ENCODE results near the gene ERCC6L2. TPM values are rescaled to one million over a fixed set of nuclear protein-coding genes. Genes with fewer than 3 reads are reported as not detected.

Gene ERCC6L2
- polyA plus RNA-seq, 1 donor from 2014 or later, result 72.6 TPM

DNA sequence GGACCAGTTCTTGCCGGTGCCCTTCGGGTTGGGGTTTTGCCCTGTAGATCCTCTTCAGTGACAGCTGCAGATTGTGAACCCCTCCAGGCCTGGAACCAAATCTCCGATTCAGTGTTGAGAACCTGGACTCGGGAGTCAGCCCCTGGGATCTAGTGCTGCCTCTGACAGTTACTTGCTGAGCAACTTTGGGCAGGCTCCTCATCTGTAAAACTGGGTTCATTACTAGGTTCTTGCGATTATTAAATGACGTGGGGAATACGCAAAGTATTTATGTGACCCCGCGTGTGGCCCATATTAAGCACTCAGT is 600 bp downstream of the ERCC6L2 start:
- Histone ChIP-seq H3K36me3 (ENCODE audit: insufficient read depth, low read length) (no peaks in the 10 kb centered on the region), H3K27ac (ENCODE audit: low read length) (no peak overlapping the region), H3K4me3 (ENCODE audit: low read length) (no peak overlapping the region), H4K20me1 (ENCODE audit: insufficient read depth) (no peaks in the 10 kb centered on the region), H3F3A (ENCODE audit: insufficient read depth, low read length, poor library complexity, severe bottlenecking) (peaks cover 6% of the 10 kb centered on the region), H3K79me2 (replicated peaks; ENCODE audit: insufficient read depth, low read length) (peaks cover 44% of the 10 kb centered on the region), H2AFZ (ENCODE audit: low read depth, low read length) (peak overlapping the region; percentile 58), H3K4me2 (ENCODE audit: low read length) (no peak overlapping the region), H3K9me2 (ENCODE audit: insufficient read depth, low read length) (no peaks in the 10 kb centered on the region), H3K27me3 (ENCODE audit: insufficient read depth, low read depth, low read length) (no peaks in the 10 kb centered on the region), H3K9me3 (ENCODE audit: low read length) (no peaks in the 10 kb centered on the region), H3K9ac (ENCODE audit: low read length) (no peak overlapping the region)
- TF ChIP-seq EZH2 (IDR thresholded peaks at IDR 0.05; ENCODE audit: borderline replicate concordance, insufficient read depth, low read length, poor library complexity, severe bottlenecking), result no peak
- TF ChIP-seq, protein P1, sequence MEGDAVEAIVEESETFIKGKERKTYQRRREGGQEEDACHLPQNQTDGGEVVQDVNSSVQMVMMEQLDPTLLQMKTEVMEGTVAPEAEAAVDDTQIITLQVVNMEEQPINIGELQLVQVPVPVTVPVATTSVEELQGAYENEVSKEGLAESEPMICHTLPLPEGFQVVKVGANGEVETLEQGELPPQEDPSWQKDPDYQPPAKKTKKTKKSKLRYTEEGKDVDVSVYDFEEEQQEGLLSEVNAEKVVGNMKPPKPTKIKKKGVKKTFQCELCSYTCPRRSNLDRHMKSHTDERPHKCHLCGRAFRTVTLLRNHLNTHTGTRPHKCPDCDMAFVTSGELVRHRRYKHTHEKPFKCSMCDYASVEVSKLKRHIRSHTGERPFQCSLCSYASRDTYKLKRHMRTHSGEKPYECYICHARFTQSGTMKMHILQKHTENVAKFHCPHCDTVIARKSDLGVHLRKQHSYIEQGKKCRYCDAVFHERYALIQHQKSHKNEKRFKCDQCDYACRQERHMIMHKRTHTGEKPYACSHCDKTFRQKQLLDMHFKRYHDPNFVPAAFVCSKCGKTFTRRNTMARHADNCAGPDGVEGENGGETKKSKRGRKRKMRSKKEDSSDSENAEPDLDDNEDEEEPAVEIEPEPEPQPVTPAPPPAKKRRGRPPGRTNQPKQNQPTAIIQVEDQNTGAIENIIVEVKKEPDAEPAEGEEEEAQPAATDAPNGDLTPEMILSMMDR (IDR thresholded peaks at IDR 0.05; ENCODE audit: poor library complexity, severe bottlenecking), result no peak
- TF ChIP-seq RAD21 (conservative IDR thresholded peaks at IDR 0.05), result no peak
- no peak for TF ChIP-seq POLR2AphosphoS5 (IDR thresholded peaks at IDR 0.05)
- TF ChIP-seq, protein P2, sequence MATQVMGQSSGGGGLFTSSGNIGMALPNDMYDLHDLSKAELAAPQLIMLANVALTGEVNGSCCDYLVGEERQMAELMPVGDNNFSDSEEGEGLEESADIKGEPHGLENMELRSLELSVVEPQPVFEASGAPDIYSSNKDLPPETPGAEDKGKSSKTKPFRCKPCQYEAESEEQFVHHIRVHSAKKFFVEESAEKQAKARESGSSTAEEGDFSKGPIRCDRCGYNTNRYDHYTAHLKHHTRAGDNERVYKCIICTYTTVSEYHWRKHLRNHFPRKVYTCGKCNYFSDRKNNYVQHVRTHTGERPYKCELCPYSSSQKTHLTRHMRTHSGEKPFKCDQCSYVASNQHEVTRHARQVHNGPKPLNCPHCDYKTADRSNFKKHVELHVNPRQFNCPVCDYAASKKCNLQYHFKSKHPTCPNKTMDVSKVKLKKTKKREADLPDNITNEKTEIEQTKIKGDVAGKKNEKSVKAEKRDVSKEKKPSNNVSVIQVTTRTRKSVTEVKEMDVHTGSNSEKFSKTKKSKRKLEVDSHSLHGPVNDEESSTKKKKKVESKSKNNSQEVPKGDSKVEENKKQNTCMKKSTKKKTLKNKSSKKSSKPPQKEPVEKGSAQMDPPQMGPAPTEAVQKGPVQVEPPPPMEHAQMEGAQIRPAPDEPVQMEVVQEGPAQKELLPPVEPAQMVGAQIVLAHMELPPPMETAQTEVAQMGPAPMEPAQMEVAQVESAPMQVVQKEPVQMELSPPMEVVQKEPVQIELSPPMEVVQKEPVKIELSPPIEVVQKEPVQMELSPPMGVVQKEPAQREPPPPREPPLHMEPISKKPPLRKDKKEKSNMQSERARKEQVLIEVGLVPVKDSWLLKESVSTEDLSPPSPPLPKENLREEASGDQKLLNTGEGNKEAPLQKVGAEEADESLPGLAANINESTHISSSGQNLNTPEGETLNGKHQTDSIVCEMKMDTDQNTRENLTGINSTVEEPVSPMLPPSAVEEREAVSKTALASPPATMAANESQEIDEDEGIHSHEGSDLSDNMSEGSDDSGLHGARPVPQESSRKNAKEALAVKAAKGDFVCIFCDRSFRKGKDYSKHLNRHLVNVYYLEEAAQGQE (IDR thresholded peaks at IDR 0.05; ENCODE audit: borderline replicate concordance), result no peak
- no peak for TF ChIP-seq SMC3 (conservative IDR thresholded peaks at IDR 0.05; ENCODE audit: poor library complexity)
- TF ChIP-seq TAF1 (IDR thresholded peaks at IDR 0.05; ENCODE audit: low read depth), result no peak
- peak; percentile 9 for TF ChIP-seq EP300 (conservative IDR thresholded peaks at IDR 0.05; ENCODE audit: poor library complexity, severe bottlenecking)
- peak; percentile 4 for TF ChIP-seq MXI1 (conservative IDR thresholded peaks at IDR 0.05; ENCODE audit: poor library complexity, severe bottlenecking)

DNA sequence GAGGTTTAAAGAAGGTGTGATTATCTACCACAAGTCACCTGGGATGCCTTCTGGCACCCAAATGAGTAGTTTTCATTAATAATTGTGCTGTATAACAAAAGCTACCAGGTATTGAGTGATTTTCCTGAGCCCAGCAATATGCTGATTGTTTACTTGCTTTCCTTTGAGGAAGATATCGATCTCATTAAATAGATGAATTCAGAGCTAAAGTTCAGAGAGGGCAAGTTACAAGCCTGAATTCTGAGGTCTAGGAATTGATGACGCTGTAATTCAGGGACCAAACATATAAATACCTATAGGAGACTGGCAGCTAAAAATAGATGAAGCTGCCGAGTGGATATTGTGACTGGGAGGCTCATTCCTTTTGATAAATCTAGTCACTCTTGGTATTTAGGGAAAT is 1.1 kb downstream of the ERCC6L2 start:
- no peak overlapping the region for H2AFZ ChIP-seq (ENCODE audit: low read depth, low read length)
- H3K27ac ChIP-seq (ENCODE audit: low read length), result no peak overlapping the region
- H3K9me2 ChIP-seq (ENCODE audit: insufficient read depth, low read length), result no peaks in the 10 kb centered on the region
- TF ChIP-seq EP300 (conservative IDR thresholded peaks at IDR 0.05; ENCODE audit: poor library complexity, severe bottlenecking) (no peak), TAF1 (IDR thresholded peaks at IDR 0.05; ENCODE audit: low read depth) (no peak), RAD21 (conservative IDR thresholded peaks at IDR 0.05) (no peak), POLR2AphosphoS5 (IDR thresholded peaks at IDR 0.05) (no peak)
- TF ChIP-seq, protein P1 (IDR thresholded peaks at IDR 0.05; ENCODE audit: poor library complexity, severe bottlenecking), result no peak
- H3K9ac ChIP-seq (ENCODE audit: low read length), result no peak overlapping the region
- no peaks in the 10 kb centered on the region for H4K20me1 ChIP-seq (ENCODE audit: insufficient read depth)
- peaks cover 49% of the 10 kb centered on the region for H3K79me2 ChIP-seq (replicated peaks; ENCODE audit: insufficient read depth, low read length)
- H3K4me2 ChIP-seq (ENCODE audit: low read length), result no peak overlapping the region
- H3K4me3 ChIP-seq (ENCODE audit: low read length), result no peak overlapping the region
- H3K36me3 ChIP-seq (ENCODE audit: insufficient read depth, low read length), result no peaks in the 10 kb centered on the region
- H3K27me3 ChIP-seq (ENCODE audit: insufficient read depth, low read depth, low read length), result no peaks in the 10 kb centered on the region
- H3F3A ChIP-seq (ENCODE audit: insufficient read depth, low read length, poor library complexity, severe bottlenecking), result peaks cover 6% of the 10 kb centered on the region
- H3K9me3 ChIP-seq (ENCODE audit: low read length), result no peaks in the 10 kb centered on the region

Measured in neural cell (in vitro differentiated cells).